ENCODE results near the gene ZWILCH. TPM values are rescaled to one million over a fixed set of nuclear protein-coding genes. Genes with fewer than 3 reads are reported as not detected.

ZWILCH gene
- total and polyA plus RNA-seq, 2 donors (not counting 3 experiments of a cell fraction or from before 2014, with no cell fraction given), result 9.3 to 28.8 TPM

GRCh38 chr15:66592505-66593218 is 87.5 kb downstream of the ZWILCH start:
- dilution Hi-C loops (cut with MboI; ENCODE audit: extremely low pct_ligation_motif_present, low sequenced_read_pairs), result no loop called here
- intact Hi-C loops (cut with micrococcal nuclease), result no loop called here
- ChIA-PET POLR2A (no interaction called here), CTCF (interaction anchor here (0.8 to 1.7 kb wide), 4 partner anchors 12 to 259 kb away, joined by 3 to 6 read pairs (median 4); no protein-coding TSS in a partner anchor)
- no peaks in the 10 kb centered on the region for H3K27me3 ChIP-seq (ENCODE audit: control insufficient read depth in 2 of 2, insufficient read depth in 2 of 2, low read length in 2 of 2)
- no peaks in the 10 kb centered on the region for H4K20me1 ChIP-seq (replicated peaks; ENCODE audit: control insufficient read depth, extremely low read depth, insufficient read depth, low read length)
- no peak overlapping the region for H3K4me3 ChIP-seq (replicated peaks in 1 of 3; ENCODE audit: insufficient read depth in 1 of 3, low read depth in 1 of 3, low read length in 3 of 3)
- no peaks in the 10 kb centered on the region for H3K36me3 ChIP-seq (ENCODE audit: control insufficient read depth in 2 of 2, extremely low read depth in 1 of 2, insufficient read depth in 2 of 2, low read length in 2 of 2)
- no peak for DNase-seq (ENCODE audit: low read depth, low spot score)
- no peaks in the 10 kb centered on the region for H3K9me3 ChIP-seq (replicated peaks; ENCODE audit: control insufficient read depth, insufficient read depth, low read length)
- no peak overlapping the region for H2AFZ ChIP-seq (ENCODE audit: low read depth, low read length)
- no peak for FAIRE-seq
- no TSS peak for BruUV-seq (replicated peaks)
- no peak overlapping the region for H3K9ac ChIP-seq (replicated peaks; ENCODE audit: extremely low read depth, insufficient read depth, low read length)
- H3K9me1 ChIP-seq (replicated peaks; ENCODE audit: control insufficient read depth, extremely low read depth, insufficient read depth, low read length), result no peaks in the 10 kb centered on the region
- TF ChIP-seq POLR2AphosphoS5 (IDR thresholded peaks at IDR 0.05; ENCODE audit: insufficient read depth, low read depth, low read length) (no peak), GATA2 (IDR thresholded peaks at IDR 0.05; ENCODE audit: insufficient read depth, insufficient read length, low read depth, low read length) (no peak), POLR2A (IDR thresholded peaks at IDR 0.05; ENCODE audit: low read depth, low read length) (no peak), EZH2 (IDR thresholded peaks at IDR 0.05; ENCODE audit: borderline replicate concordance, low read depth, low read length, severe bottlenecking) (no peak), JUN (IDR thresholded peaks at IDR 0.05; ENCODE audit: borderline replicate concordance, insufficient read depth, insufficient read length, low read depth) (no peak), FOS (IDR thresholded peaks at IDR 0.05; ENCODE audit: borderline replicate concordance, insufficient read depth, low read length) (no peak), MYC (IDR thresholded peaks at IDR 0.05; ENCODE audit: low read depth, low read length) (no peak), CTCF (IDR thresholded peaks at IDR 0.05; ENCODE audit: extremely low read depth in 1 of 2, insufficient read depth in 1 of 2, low read depth in 1 of 2, low read length in 2 of 2) (no peak), MAX (IDR thresholded peaks at IDR 0.05; ENCODE audit: insufficient read depth, insufficient read length) (no peak)
- no peak overlapping the region for H3K27ac ChIP-seq (ENCODE audit: insufficient read depth, low read depth, low read length)
- H3K4me1 ChIP-seq (ENCODE audit: control insufficient read depth, extremely low read depth, insufficient read depth, low read length), result no peaks in the 10 kb centered on the region
- no peaks in the 10 kb centered on the region for H3K79me2 ChIP-seq (ENCODE audit: control insufficient read depth, insufficient read depth, low read length)
- H3K4me2 ChIP-seq (ENCODE audit: insufficient read depth, low read length), result no peak overlapping the region

Measured in endothelial cell of umbilical vein (primary cell).